Skeletal muscle satellite cell (primary cell): ENCODE measurements around the gene RBFOX2. TPM values are rescaled to one million over a fixed set of nuclear protein-coding genes. Genes with fewer than 3 reads are reported as not detected.
"Not testable (repeated sequence)": the region's sequence is repeated elsewhere in the genome, so short reads cannot be mapped to it uniquely, and the experiment has no call there.

Experiments
- H3K27me3 ChIP-seq: 2 replicates; pipeline ENCODE4 v1.7.0; 2013; ENCODE audit warnings: low read length; ENCODE audit not compliant: control insufficient read depth, insufficient read depth
- H3K36me3 ChIP-seq: 2 replicates; pipeline ENCODE4 v1.7.0; 2013; ENCODE audit warnings: mild to moderate bottlenecking, control low read depth, low read length; ENCODE audit not compliant: insufficient read depth
- H3K4me1 ChIP-seq: 2 replicates; pipeline ENCODE4 v1.7.0; 2013; ENCODE audit warnings: low read length; ENCODE audit not compliant: control insufficient read depth, insufficient read depth
- H3K4me2 ChIP-seq: 2 replicates; pipeline ENCODE4 v1.7.0; 2013; ENCODE audit warnings: mild to moderate bottlenecking, low read length
- H3K4me3 ChIP-seq: 2 replicates; pipeline ENCODE4 v1.7.0; 2013; ENCODE audit warnings: low read length
- H3K9ac ChIP-seq: 2 replicates; pipeline ENCODE4 v1.7.0; 2013; ENCODE audit warnings: mild to moderate bottlenecking, low read depth, low read length, moderate library complexity
- H3K9me3 ChIP-seq: replicated peaks from 2 replicates; pipeline ENCODE4 v1.7.0; 2013; ENCODE audit warnings: mild to moderate bottlenecking, control low read depth, low read length
- total RNA-seq: library from RNA; depleted of rRNA; stranded (reverse); fragments of >200 nt; gene quantifications from 2 replicates; pipeline ENCODE4 v1.2.3, GENCODE V29; 2012; rRNA removed

The RBFOX2 gene
- total RNA-seq, result 92.5 and 95.7 TPM in 2 replicates

DNA sequence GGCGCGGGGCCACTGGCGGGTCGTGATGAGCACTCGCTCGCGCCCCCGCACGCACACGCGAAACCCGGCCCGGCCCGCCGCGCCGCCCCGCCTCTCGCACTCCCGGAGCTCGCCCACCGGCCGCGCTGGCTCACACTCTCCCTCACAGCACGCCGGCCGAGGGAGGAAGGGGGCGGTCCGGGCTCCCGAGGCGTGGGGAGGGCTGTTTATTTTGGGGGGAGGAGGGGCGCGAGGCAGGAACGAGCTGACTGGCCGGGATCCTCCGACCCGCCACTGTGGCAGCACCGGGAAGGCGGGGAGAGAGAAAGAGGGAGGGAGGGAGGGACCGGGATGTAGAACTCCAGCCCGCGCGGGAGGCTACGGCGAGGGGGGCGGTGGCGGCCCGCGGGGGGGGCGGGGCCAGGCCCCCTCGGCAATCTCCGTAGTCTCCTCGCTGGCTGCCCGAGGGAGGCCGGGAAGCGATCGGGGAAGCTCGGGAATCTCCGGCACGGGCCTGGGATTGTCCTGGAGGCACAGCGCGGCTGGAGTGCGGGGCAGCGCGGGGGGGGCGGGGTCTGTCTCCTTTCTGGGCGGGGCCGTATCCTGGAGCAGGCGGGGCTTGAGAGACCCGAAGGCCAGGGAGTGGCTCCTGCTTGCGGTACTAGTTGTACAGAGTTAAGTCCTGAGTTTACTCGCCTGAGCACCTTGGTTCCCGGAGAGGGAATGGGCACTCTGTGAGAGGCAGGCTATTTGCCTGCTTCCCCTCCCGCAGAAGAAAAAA is at the start of gene RBFOX2:
RBFOX2 (minus strand) TSS at position 179 of the 760 bp plus-strand sequence. CDS start 399 bp downstream, outside the sequence.
- no peaks in the 10 kb centered on the region for H3K36me3 ChIP-seq
- H3K4me3 ChIP-seq, result peak within 1 kb of the TSS; percentile 80
- no peaks in the 10 kb centered on the region for H3K27me3 ChIP-seq
- H3K4me2 ChIP-seq, result peak within 1 kb of the TSS; percentile 91
- H3K9ac ChIP-seq, result peak within 1 kb of the TSS; percentile 85
- H3K4me1 ChIP-seq, result peaks cover 20% of the 10 kb centered on the region
- no peaks in the 10 kb centered on the region for H3K9me3 ChIP-seq

DNA sequence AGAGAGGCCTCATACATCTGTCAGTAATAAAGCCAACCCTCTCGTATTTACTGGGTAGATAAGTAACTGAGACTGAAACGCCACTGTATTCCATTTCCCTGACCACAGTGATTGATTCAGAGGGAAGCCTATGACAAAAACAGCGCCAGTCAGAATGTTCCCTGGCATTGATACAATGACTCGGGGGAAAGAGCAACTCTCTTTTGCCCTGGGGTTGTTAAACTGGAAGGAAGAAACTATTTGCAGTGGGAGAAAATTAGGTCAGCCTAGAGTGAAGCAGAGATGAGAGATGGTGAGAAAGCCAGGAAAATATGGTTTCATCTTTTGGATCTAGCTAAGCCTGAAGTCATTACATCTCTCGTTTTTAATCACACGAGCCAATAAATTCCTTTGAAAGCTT is 48.6 kb upstream of the RBFOX2 start:
- Histone ChIP-seq H3K36me3 (no peaks in the 10 kb centered on the region), H3K9ac (peak overlapping the region; percentile 25), H3K27me3 (no peaks in the 10 kb centered on the region), H3K4me2 (peak overlapping the region; percentile 1), H3K9me3 (no peaks in the 10 kb centered on the region), H3K4me1 (peaks cover 15% of the 10 kb centered on the region), H3K4me3 (no peak overlapping the region)

DNA sequence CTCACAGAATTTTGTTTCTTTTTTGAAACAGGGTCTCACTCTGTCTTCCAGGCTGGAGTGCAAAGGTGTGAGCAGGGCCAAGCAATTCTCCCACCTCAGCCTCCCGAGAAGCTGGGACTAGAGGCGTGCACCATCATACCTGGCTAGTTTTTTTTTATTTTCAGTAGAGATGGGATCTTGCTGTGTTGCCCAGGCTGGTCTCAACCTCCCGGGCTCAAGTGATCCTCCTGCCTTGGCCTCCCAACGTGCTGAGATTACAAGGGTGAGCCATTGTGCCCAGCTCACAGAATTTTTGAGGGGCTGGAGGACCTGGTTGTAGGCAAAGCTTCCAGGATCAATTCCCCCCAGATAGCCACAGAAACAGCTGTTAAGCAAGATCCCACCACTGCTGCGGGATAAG is 47.1 kb upstream of the RBFOX2 start:
- no peak overlapping the region for H3K9ac ChIP-seq
- H3K27me3 ChIP-seq, result no peaks in the 10 kb centered on the region
- peaks cover 9% of the 10 kb centered on the region for H3K4me1 ChIP-seq
- no peaks in the 10 kb centered on the region for H3K9me3 ChIP-seq
- H3K4me2 ChIP-seq, result no peak overlapping the region
- no peaks in the 10 kb centered on the region for H3K36me3 ChIP-seq
- H3K4me3 ChIP-seq, result no peak overlapping the region

DNA sequence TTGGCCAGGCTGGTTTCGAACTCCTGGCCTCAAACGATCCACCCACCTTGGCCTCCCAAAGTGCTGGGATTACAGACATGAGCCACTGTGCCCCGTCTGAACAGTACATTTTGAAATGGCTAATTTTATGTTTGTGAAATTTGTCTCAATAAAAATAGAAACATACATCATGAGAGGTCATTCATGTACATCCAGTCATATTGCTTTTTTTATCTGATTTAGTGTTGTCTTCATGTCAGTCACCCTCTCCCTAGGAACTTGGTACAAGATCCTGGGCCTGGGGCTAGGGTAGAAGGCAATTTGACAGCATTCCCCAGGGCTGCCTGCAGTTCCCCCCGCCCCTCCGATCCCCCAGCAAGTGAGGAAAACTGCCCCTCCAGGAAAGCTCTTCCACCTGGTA is 46.6 kb upstream of the RBFOX2 start:
- Histone ChIP-seq H3K9ac (no peak overlapping the region), H3K4me2 (no peak overlapping the region), H3K4me1 (peaks cover 8% of the 10 kb centered on the region), H3K9me3 (no peaks in the 10 kb centered on the region), H3K36me3 (no peaks in the 10 kb centered on the region), H3K4me3 (no peak overlapping the region), H3K27me3 (no peaks in the 10 kb centered on the region)

- Histone ChIP-seq H3K4me3 (no peak overlapping the region), H3K4me1 (peaks cover 8% of the 10 kb centered on the region)
Observed at GRCh38 chr22:36073476-36073875, 44.9 kb upstream of the RBFOX2 start.

GRCh38 chr22:36070645-36071044 is 42.0 kb upstream of the RBFOX2 start:
- not testable (repeated sequence) for H3K27me3 ChIP-seq, H3K4me2 ChIP-seq, H3K36me3 ChIP-seq, H3K4me1 ChIP-seq, H3K9me3 ChIP-seq, H3K9ac ChIP-seq, H3K4me3 ChIP-seq

More at GRCh38 chr22:36073476-36073875, 44.9 kb upstream of the RBFOX2 start:
- no peaks in the 10 kb centered on the region for H3K27me3 ChIP-seq
- H3K9ac ChIP-seq, result no peak overlapping the region
- H3K4me2 ChIP-seq, result no peak overlapping the region
- H3K9me3 ChIP-seq, result no peaks in the 10 kb centered on the region
- no peaks in the 10 kb centered on the region for H3K36me3 ChIP-seq

DNA sequence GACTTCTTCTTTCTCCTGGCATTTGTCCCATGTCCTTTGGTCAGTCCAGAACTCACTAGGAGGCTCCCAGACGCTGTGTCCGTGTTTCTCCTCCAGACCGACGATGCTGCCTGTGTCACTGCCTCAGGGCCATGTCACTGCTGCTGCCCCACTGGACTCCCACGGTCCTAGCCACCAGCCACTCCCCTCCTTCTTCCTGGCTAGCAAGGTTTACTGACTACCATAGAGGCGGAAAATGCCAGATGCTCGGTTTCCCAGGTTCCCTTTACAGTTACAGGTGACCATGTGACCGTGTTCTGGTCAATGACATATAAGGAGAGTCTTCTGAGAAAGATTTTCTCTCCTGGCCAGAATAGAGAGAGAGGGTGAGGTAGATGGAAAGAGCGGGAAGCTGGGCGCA is 40.7 kb upstream of the RBFOX2 start:
- H3K4me3 ChIP-seq, result no peak overlapping the region
- no peak overlapping the region for H3K9ac ChIP-seq
- H3K4me1 ChIP-seq, result peaks cover 10% of the 10 kb centered on the region
- H3K36me3 ChIP-seq, result no peaks in the 10 kb centered on the region
- no peaks in the 10 kb centered on the region for H3K27me3 ChIP-seq
- no peak overlapping the region for H3K4me2 ChIP-seq
- no peaks in the 10 kb centered on the region for H3K9me3 ChIP-seq

DNA sequence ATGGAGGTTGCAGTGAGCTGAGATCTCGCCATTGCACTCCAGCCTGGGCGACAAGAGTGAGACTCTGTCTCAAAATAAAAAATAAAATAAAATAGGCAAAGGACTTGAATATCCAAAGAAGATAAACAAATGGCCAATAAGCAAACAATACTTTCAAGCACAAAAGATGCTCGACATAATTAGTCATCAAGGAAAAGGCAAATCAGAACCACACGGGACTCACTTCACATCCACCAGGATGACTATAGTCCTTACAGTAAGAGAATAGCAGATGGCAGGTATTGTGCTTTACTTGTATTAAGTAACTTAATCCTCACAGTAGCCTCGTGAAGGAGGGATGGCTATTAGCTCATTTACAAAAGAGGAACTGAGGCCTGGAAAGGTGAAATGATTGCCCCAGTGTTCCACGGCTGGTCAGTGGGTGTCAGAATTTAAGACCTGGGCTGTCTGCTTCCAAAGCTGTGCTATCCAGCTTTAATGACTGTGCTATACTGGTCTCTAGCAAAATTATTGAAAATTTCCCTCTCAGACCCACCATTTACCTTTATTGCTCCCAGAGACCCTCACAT is 40.2 kb upstream of the RBFOX2 start:
- H3K9ac ChIP-seq, result no peak overlapping the region
- no peak overlapping the region for H3K4me3 ChIP-seq
- no peaks in the 10 kb centered on the region for H3K9me3 ChIP-seq
- H3K27me3 ChIP-seq, result no peaks in the 10 kb centered on the region
- H3K4me1 ChIP-seq, result peaks cover 10% of the 10 kb centered on the region
- no peak overlapping the region for H3K4me2 ChIP-seq
- no peaks in the 10 kb centered on the region for H3K36me3 ChIP-seq

- Histone ChIP-seq H3K4me2 (no peak overlapping the region), H3K9ac (no peak overlapping the region), H3K36me3 (no peaks in the 10 kb centered on the region), H3K4me3 (no peak overlapping the region), H3K27me3 (no peaks in the 10 kb centered on the region), H3K4me1 (peaks cover 10% of the 10 kb centered on the region), H3K9me3 (no peaks in the 10 kb centered on the region)
Observed at GRCh38 chr22:36067235-36067558, 38.6 kb upstream of the RBFOX2 start.

GRCh38 chr22:36065775-36066544 is 37.3 kb upstream of the RBFOX2 start:
- Histone ChIP-seq H3K9me3 (no peaks in the 10 kb centered on the region), H3K4me2 (peak overlapping the region; percentile 81), H3K36me3 (no peaks in the 10 kb centered on the region), H3K9ac (peak overlapping the region; percentile 84), H3K4me1 (peaks cover 10% of the 10 kb centered on the region), H3K4me3 (peak overlapping the region; percentile 75), H3K27me3 (no peaks in the 10 kb centered on the region)

- no peaks in the 10 kb centered on the region for H3K27me3 ChIP-seq
- no peaks in the 10 kb centered on the region for H3K9me3 ChIP-seq
- peak overlapping the region; percentile 75 for H3K4me3 ChIP-seq
- peak overlapping the region; percentile 81 for H3K4me2 ChIP-seq
- peaks cover 10% of the 10 kb centered on the region for H3K4me1 ChIP-seq
- no peaks in the 10 kb centered on the region for H3K36me3 ChIP-seq
- H3K9ac ChIP-seq, result peak overlapping the region; percentile 84
Observed at GRCh38 chr22:36065462-36065774, 36.8 kb upstream of the RBFOX2 start.
